Stimulated activated CD4-positive, alpha-beta T cell treated with anti-CD3 and anti-CD28 coated beads, Interleukin-12 subunit alpha, Interleukin-12 subunit beta, amount 100 ng/mL, for 48 hours (primary cell): ENCODE results near the gene TSFM.

Experiments used
- DNase-seq, 3 donors: peaks; one replicate each; pipeline ENCODE4 v3.0.0-alpha.2; 2020; ENCODE audit warnings: low read depth in 2 of 3, low spot score in 1 of 3

Gene TSFM

DNA sequence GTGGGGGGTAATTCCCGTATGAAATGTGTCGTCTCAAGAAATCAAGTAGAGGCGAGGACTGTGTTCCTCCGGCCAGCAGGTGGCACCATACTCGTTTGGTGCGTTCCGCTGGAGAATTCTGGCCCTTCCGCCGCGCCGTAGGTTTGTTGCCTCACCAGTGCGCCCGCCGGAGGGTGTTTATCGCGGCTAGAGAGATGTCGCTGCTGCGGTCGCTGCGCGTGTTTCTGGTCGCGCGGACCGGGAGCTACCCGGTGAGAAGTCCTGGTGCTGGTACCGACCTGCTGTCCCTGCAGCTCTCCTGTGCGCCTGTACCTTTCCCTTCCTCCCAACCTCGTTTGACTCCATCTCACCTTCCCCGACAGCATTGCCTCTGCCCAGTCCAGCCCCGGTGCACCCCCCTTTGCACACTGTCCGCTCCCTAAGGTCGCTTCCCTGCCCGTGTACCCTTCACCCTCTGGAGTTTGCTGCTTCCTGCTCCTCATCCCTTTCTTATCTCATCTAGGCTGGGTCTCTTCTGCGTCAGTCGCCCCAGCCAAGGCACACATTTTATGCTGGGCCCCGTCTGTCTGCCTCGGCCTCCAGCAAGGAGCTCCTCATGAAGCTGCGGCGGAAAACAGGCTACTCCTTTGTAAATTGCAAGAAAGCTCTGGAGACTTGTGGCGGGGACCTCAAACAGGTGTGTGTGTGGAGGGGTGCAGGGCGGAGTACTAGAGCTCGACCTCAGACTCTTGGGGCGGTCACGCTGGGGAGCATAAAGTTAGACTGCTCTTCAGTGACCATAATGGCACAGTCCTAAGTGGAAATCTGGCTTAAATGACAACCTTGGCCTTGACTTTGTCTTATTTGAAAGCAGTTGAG lies at the start of gene TSFM:
Gene TSFM (plus strand): TSS at position 180 of the 858 bp plus-strand sequence. CDS start 15 bp downstream, at position 195.
- peak; percentile 93 to 98 (median 97) for DNase-seq

DNA sequence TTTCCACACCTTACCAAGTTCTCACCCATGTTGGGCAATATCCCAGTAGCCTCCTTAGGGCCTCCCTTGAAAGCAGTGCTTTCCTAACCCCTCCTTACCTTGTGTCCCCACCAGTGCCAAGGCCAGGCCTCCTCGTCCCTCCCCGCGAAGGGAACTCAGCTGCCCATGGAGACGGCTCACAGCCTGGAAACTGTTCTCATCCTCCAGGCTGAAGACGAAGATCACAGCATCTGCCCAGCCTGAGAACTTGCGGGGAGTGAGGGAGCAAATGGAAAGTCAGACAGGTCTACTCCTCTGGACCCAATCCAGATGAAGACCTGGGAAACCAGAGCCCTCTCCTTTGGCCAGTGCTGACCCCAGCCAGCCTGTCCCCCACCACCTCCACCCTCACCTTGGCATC lies 48.7 kb upstream of the TSFM start:
- no peak for DNase-seq

DNA sequence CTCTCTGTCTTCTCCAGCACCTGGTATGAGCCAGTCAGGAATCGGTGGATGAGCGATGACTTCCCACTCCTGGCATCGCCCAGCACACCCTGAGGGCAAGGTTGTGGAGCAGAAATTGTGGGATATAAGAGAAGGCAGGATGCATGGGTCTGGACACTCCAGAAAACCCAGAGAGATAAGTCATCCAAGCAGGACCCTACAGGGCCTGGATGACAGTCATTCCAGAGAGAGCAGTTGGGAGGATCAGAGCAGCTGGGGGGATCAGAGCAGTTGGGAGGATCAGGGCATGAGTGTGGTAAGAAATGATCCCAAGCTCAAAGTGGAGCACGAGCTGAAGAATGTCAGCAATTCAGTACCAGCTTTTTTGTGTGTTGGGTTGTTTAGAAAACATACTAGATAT lies 48.0 kb upstream of the TSFM start:
- DNase-seq = no peak

GRCh38 chr12:57735198-57735855 lies 47.3 kb upstream of the TSFM start:
- DNase-seq = no peak

- no peak for DNase-seq
These were observed 46.4 kb upstream of the TSFM start for GRCh38 chr12:57735952-57736740.

GRCh38 chr12:57736741-57737466 lies 45.7 kb upstream of the TSFM start:
- no peak for DNase-seq

DNA sequence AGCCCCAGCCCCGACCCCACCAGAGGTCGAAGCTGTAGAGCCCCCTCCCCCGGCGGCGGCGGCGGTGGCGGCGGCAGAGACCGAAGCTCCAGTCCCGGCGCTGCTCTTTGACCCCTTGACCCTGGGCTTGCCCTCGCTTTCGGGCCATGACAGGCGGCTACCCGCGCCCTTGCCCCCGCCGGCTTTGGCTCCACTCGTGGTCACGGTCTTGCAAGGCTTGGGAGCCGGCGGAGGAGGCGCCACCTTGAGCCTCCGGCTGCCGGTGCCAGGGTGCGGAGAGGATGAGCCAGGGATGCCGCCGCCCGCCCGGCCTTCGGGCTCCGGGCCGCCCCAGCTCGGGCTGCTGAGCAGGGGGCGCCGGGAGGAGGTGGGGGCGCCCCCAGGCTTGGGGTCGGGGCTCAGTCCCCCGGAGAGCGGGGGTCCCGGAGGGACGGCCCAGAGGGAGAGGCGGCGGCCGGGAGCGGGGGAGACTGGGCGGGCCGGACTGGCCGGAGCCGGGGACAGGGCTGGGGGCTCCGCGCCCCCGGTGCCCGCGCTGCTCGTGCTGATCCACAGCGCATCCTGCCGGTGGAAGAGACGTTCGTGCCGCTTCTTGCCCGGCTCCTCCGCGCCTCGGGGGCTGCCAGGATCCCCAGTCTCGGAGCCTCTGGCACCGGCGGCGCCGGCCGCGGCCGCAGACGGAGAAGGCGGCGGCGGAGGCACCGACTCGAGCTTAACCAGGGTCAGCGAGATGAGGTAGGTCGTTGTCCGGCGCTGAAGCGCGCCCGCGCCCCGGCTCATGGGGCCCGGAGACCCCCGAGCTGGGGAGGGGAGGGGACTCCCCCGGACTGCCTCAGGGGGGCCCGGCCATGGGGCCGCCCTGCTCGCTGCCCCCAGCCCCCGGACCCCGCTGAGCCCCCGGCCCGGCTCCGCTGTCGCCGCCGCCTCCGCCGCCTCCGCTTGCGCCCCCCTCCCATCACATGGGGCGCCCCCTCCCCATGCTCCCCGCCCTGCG lies 44.8 kb upstream of the TSFM start:
- DNase-seq = no peak

DNA sequence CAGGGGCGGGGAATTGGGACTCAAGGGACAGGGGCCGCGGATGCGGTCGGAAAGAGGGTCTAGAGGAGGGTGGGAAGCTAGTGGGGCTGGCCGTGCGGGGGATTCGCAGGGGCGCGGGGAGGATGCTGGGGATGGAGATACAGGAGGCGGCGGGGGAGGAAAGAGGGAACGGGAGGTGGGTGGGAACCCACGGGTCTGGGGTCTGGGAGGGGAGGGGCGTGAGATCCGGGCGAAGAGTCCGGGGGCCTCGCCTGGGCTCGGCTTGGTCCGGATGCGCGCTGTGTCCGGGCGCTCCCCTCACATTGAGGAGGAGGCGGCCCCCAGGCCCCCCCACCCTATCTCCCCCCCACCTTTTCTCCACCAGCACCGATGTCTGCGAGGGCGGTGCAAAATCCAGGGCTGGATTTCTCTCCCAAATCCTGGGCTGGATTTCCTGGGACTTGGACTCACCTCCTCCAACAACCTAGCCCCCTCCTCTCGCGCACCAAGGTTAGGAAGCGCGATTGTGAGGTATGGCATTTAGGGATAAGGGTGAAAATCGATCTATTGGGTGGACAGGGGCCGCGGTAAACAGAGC lies 43.8 kb upstream of the TSFM start, which contains the start of gene AGAP2:
Gene AGAP2 (minus strand): TSS at position 82 of the 577 bp plus-strand sequence. CDS start 496 bp downstream, outside the sequence.
- no peak for DNase-seq

DNA sequence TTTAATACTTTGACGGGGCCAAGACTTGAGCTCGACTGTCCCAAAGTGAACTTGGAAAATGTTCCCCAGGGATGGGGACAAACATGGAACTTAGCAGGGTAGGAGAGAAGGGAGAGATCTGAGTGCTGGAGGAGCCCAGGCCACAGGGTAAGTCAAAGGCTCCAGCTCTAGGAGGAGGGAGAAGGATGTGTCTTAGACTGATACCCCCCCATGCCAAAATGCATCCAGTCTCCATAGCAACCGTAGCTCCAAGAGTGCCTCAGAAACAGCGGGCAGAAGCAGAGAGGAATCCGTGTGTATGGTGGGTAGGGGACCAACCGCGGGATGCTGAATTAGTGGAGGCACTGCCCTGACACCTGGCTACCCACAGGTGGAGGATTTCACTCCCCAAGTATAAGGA lies 43.2 kb upstream of the TSFM start:
- DNase-seq = no peak

- no peak for DNase-seq
These were observed 42.6 kb upstream of the TSFM start for GRCh38 chr12:57739914-57740538.

DNA sequence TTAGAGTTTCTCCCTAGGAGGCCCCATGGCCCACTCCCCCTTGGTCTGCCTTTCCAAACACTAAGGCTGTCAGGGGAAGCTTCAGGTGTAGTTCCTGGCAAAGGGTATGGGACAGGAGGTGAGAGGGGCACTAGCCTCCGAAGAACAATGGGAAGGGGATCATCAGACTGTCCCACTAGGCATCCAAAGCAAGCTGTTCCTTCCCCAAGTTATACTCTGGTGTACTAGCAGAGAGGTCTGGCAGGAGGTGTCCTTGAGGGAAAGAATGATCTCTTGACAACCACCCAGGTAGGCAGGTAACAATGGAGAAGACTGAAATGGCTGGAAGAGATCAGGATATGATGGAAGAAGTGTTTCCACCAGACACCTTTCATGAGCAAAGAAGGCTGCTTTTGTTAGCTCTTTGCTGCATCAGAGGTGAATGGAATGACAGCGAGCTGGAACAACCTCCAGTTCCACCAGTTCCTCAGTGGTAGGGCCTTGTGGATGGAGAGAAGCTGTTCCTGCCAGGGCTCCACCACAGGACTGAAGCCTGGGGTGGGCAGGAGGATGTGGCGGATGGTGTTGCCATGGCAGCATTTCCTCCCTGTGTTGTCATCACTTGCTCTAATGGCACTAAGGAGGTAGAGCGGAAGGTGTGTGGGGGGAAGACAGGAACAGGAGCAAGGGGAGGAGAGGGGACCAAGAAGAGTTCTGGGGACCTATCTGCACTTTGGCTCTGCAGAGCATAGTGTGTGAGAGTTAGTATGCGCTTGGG lies 41.8 kb upstream of the TSFM start:
- DNase-seq = peak; percentile 53 to 67 (median 54)

GRCh38 chr12:57741413-57741789 lies 41.2 kb upstream of the TSFM start:
- no peak for DNase-seq

GRCh38 chr12:57741844-57742738 lies 40.5 kb upstream of the TSFM start:
- DNase-seq = peak; percentile 63 to 72 (median 63)

GRCh38 chr12:57743769-57744168 lies 38.8 kb upstream of the TSFM start:
- DNase-seq = no peak

DNA sequence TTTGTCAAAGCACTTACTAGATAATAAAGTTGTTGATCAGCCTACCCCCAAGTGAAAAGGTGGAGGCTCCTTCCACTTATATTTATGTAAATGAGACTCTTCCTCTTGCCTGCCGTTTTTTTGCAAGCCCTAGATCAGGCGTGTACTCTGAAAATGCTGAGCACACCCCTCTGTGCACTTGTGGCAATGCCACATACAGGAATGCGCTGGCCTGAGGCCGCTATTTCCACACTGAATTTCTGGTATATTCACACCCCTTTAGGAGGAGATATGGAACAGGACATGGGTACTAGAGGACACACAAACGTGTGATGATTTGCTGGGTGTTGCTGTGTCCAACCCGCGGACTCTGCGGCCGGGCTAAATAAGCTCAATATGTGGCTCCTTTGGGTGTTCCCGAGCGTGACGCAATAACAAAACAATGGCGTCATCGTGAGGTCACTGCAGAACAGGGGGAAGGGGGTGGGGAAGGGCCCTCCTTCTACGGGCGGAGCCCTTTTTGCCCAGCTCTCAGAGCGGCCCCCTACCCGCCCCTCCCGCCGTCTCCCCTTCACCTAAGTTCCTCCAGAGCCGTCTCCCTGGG lies 38.3 kb upstream of the TSFM start:
- peak; percentile 65 to 85 (median 70) for DNase-seq

DNA sequence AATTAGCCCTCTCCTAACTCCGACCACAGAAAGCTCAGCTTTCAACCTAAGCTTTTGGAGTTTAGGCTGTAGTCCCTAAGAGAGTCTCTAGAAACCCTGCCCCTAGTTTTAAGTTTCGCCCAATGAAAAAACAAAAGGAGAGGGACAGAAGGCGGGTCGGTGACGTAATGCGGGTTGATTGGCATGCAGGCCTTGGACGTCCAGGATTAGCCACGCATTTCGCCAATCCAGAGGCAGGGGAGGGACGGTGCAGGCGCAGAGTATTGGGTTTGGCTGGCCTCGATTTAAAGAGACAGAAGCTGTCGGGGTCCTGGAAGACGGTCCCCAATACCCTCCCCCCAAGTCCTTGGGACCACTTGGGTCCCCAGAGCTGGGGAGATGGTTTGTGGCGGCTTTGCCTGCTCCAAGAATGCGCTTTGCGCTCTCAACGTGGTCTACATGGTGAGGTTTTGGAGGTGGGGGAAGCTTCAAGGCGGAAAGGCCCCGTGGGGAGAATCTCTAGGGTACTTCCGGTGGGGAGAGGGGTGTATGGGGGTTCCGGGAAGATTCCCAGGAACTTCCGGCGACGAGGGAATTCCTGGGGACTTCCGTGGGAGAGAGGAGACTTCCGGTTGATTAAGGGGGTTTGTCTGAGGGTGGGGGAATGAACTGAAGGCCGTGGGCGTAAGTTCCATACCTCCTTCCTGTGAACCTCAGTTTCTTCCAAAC lies 37.7 kb upstream of the TSFM start, which contains the start of gene TSPAN31:
Gene TSPAN31 (plus strand): TSS at position 263 of the 708 bp plus-strand sequence. CDS start 116 bp downstream, at position 379.
- peak; percentile 92 to 93 (median 92) for DNase-seq
